Measurements from ENCODE around the gene DYSF. TPM values are rescaled to one million over a fixed set of nuclear protein-coding genes. Genes with fewer than 3 reads are reported as not detected.
"Not testable (repeated sequence)": the region's sequence is repeated elsewhere in the genome, so short reads cannot be mapped to it uniquely, and the experiment has no call there.

DYSF gene
- total RNA-seq, 1 donor from 2014 or later, result 0.13 TPM

- Mint-ChIP-seq H3K27ac (no peak overlapping the region), H3K9me3 (no peaks in the 10 kb centered on the region), H3K36me3 (ENCODE audit: low read depth) (no peaks in the 10 kb centered on the region), H3K4me1 (no peaks in the 10 kb centered on the region), H3K27me3 (peaks cover 2% of the 10 kb centered on the region), H3K4me3 (no peak overlapping the region)
- no peak for TF ChIP-seq CTCF (IDR thresholded peaks at IDR 0.05)
- DNase-seq (no peak), ATAC-seq (ENCODE audit: low read depth) (no peak)
- ChIA-PET CTCF (no interaction called here), POLR2A (no interaction called here)
- intact Hi-C loops (cut with micrococcal nuclease), result no loop called here
Measured at GRCh38 chr2:71484354-71484753, 31.0 kb downstream of the DYSF start.

GRCh38 chr2:71486881-71487640 is 33.7 kb downstream of the DYSF start:
- H3K9me3 Mint-ChIP-seq, result peaks cover 2% of the 10 kb centered on the region
- POLR2A ChIA-PET, result no interaction called here
- intact Hi-C loops (cut with micrococcal nuclease), result no loop called here
- no peak overlapping the region for H3K4me3 Mint-ChIP-seq
- no peaks in the 10 kb centered on the region for H3K36me3 Mint-ChIP-seq (ENCODE audit: low read depth)
- no peak for TF ChIP-seq CTCF (IDR thresholded peaks at IDR 0.05)
- no peak for DNase-seq
- ATAC-seq (ENCODE audit: low read depth), result no peak
- H3K27ac Mint-ChIP-seq, result no peak overlapping the region
- peaks cover 4% of the 10 kb centered on the region for H3K27me3 Mint-ChIP-seq
- H3K4me1 Mint-ChIP-seq, result no peaks in the 10 kb centered on the region
- CTCF ChIA-PET, result no interaction called here

- CTCF ChIA-PET; H3K27ac Mint-ChIP-seq; intact Hi-C loops (cut with micrococcal nuclease); DNase-seq; ATAC-seq (ENCODE audit: low read depth); H3K9me3 Mint-ChIP-seq; POLR2A ChIA-PET; H3K36me3 Mint-ChIP-seq (ENCODE audit: low read depth); H3K4me1 Mint-ChIP-seq; H3K27me3 Mint-ChIP-seq; H3K4me3 Mint-ChIP-seq: not testable (repeated sequence)
Measured at GRCh38 chr2:71491551-71491950, 38.2 kb downstream of the DYSF start.

GRCh38 chr2:71492112-71492511 is 38.8 kb downstream of the DYSF start:
- ChIA-PET CTCF (no interaction called here), POLR2A (no interaction called here)
- H3K4me3 Mint-ChIP-seq, result no peak overlapping the region
- intact Hi-C loops (cut with micrococcal nuclease), result no loop called here
- DNase-seq (no peak), ATAC-seq (ENCODE audit: low read depth) (no peak)
- peaks cover 2% of the 10 kb centered on the region for H3K9me3 Mint-ChIP-seq
- no peak overlapping the region for H3K27ac Mint-ChIP-seq
- no peaks in the 10 kb centered on the region for H3K36me3 Mint-ChIP-seq (ENCODE audit: low read depth)
- TF ChIP-seq CTCF (IDR thresholded peaks at IDR 0.05), result no peak
- H3K27me3 Mint-ChIP-seq, result peaks cover 7% of the 10 kb centered on the region
- H3K4me1 Mint-ChIP-seq, result no peaks in the 10 kb centered on the region

- Mint-ChIP-seq H3K27me3 (peaks cover 7% of the 10 kb centered on the region), H3K27ac (no peak overlapping the region), H3K4me1 (no peaks in the 10 kb centered on the region), H3K4me3 (no peak overlapping the region), H3K36me3 (ENCODE audit: low read depth) (no peaks in the 10 kb centered on the region), H3K9me3 (peaks cover 2% of the 10 kb centered on the region)
- ChIA-PET CTCF (no interaction called here), POLR2A (no interaction called here)
- ATAC-seq (ENCODE audit: low read depth), result no peak
- intact Hi-C loops (cut with micrococcal nuclease), result no loop called here
- no peak for DNase-seq
- TF ChIP-seq CTCF (IDR thresholded peaks at IDR 0.05), result no peak
Measured at GRCh38 chr2:71494091-71494490, 40.7 kb downstream of the DYSF start.
